CD4-positive, alpha-beta T cell treated with Interleukin-15 for 4 hours (primary cell): ENCODE results near the gene NPAS3.

Experiments used
- DNase-seq: peaks from one replicate; pipeline ENCODE4 v3.0.0-alpha.2; 2020; ENCODE audit warnings: low spot score

Gene NPAS3

GRCh38 chr14:33717866-33718265 is 779.2 kb downstream of the NPAS3 start:
- no peak for DNase-seq

- DNase-seq, result no peak
Measured at GRCh38 chr14:33720284-33720787, 781.7 kb downstream of the NPAS3 start.

- no peak for DNase-seq
Measured at GRCh38 chr14:33726685-33727084, 788.0 kb downstream of the NPAS3 start.

- DNase-seq, result no peak
Measured at GRCh38 chr14:33727606-33728005, 788.9 kb downstream of the NPAS3 start.

GRCh38 chr14:33728010-33728498 is 789.4 kb downstream of the NPAS3 start:
- no peak for DNase-seq

- no peak for DNase-seq
Measured at GRCh38 chr14:33730156-33730555, 791.5 kb downstream of the NPAS3 start.

GRCh38 chr14:33732175-33732574 is 793.5 kb downstream of the NPAS3 start:
- no peak for DNase-seq

- DNase-seq, result no peak
Measured at GRCh38 chr14:33733310-33733709, 794.6 kb downstream of the NPAS3 start.

GRCh38 chr14:33733721-33734120 is 795.0 kb downstream of the NPAS3 start:
- no peak for DNase-seq

GRCh38 chr14:33734387-33734786 is 795.7 kb downstream of the NPAS3 start:
- no peak for DNase-seq

- DNase-seq, result no peak
Measured at GRCh38 chr14:33736299-33736825, 797.7 kb downstream of the NPAS3 start.

GRCh38 chr14:33736979-33737378 is 798.3 kb downstream of the NPAS3 start:
- DNase-seq, result no peak

GRCh38 chr14:33737446-33737845 is 798.8 kb downstream of the NPAS3 start:
- DNase-seq, result no peak

GRCh38 chr14:33738029-33738428 is 799.4 kb downstream of the NPAS3 start:
- no peak for DNase-seq

- DNase-seq, result no peak
Measured at GRCh38 chr14:33738491-33738890, 799.8 kb downstream of the NPAS3 start.

- no peak for DNase-seq
Measured at GRCh38 chr14:33740531-33740930, 801.9 kb downstream of the NPAS3 start.

- DNase-seq, result no peak
Measured at GRCh38 chr14:33742166-33742565, 803.5 kb downstream of the NPAS3 start.

GRCh38 chr14:33745163-33745562 is 806.5 kb downstream of the NPAS3 start:
- DNase-seq, result no peak

- DNase-seq, result no peak
Measured at GRCh38 chr14:33747749-33748148, 809.1 kb downstream of the NPAS3 start.

- DNase-seq, result no peak
Measured at GRCh38 chr14:33754261-33754660, 815.6 kb downstream of the NPAS3 start.

- DNase-seq, result no peak
Measured at GRCh38 chr14:33755358-33755757, 816.7 kb downstream of the NPAS3 start.

GRCh38 chr14:33756833-33757232 is 818.2 kb downstream of the NPAS3 start:
- DNase-seq, result no peak

- no peak for DNase-seq
Measured at GRCh38 chr14:33758547-33758946, 819.9 kb downstream of the NPAS3 start.

GRCh38 chr14:33762161-33762851 is 823.6 kb downstream of the NPAS3 start:
- no peak for DNase-seq
